HepG2 (cell line): Measurements from ENCODE around the gene SLCO4A1. TPM values are rescaled to one million over a fixed set of nuclear protein-coding genes. Genes with fewer than 3 reads are reported as not detected.

Experiments
- BRD4 ChIP-seq: sonication (generic); formaldehyde crosslinking; IDR thresholded peaks from 2 replicates; pipeline ENCODE4 v1.4.0; 2020; ENCODE audit warnings: missing genetic modification reagents
- FOXK1 ChIP-seq: sonication (generic); formaldehyde crosslinking; IDR thresholded peaks from 2 replicates; pipeline ENCODE4 v1.4.0; 2020; ENCODE audit warnings: low read depth, missing genetic modification reagents, borderline replicate concordance
- HNRNPL ChIP-seq: fragments of 200-400 bp; formaldehyde crosslinking; IDR thresholded peaks from 2 replicates; pipeline ENCODE4 v1.6.1; 2017; ENCODE audit warnings: mild to moderate bottlenecking, low read depth, low read length
- JUND ChIP-seq: sonication (generic); formaldehyde crosslinking; IDR thresholded peaks from 2 replicates; pipeline ENCODE4 v1.8.0; 2022; ENCODE audit warnings: mild to moderate bottlenecking, missing genetic modification reagents
- NFKBIZ ChIP-seq: IDR thresholded peaks from 2 replicates; pipeline ENCODE4 v1.6.1; 2018; ENCODE audit warnings: missing genetic modification reagents, missing compliant biosample characterization
- SMAD1 ChIP-seq: sonication (generic); formaldehyde crosslinking; IDR thresholded peaks from 2 replicates; pipeline ENCODE4 v1.4.0; 2020; ENCODE audit warnings: missing genetic modification reagents, low read depth, mild to moderate bottlenecking, borderline replicate concordance
- SRY ChIP-seq: sonication (generic); formaldehyde crosslinking; IDR thresholded peaks from 2 replicates; pipeline ENCODE4 v1.8.0; 2022; ENCODE audit warnings: mild to moderate bottlenecking, missing genetic modification reagents
- TCF12 ChIP-seq, 2 experiments: fragments of 450-650 bp in 1 of 2; sonication (generic) in 1 of 2; formaldehyde crosslinking in 1 of 2; IDR thresholded peaks; 2 replicates each; pipeline versions ENCODE4 v1.6.1 to v1.8.0; 2017 to 2022; ENCODE audit warnings: antibody characterized with exemption in 1 of 2, mild to moderate bottlenecking in 1 of 2, missing genetic modification reagents in 1 of 2, moderate library complexity in 1 of 2
- ZFP41 ChIP-seq: sonication (generic); formaldehyde crosslinking; IDR thresholded peaks from 2 replicates; pipeline ENCODE4 v1.4.0; 2020; ENCODE audit warnings: mild to moderate bottlenecking, missing genetic modification reagents, borderline replicate concordance
- ZMYM4 ChIP-seq: sonication (generic); formaldehyde crosslinking; IDR thresholded peaks from 2 replicates; pipeline ENCODE4 v1.8.1; 2023; ENCODE audit warnings: mild to moderate bottlenecking, missing genetic modification reagents
- ZNF124 ChIP-seq: sonication (generic); formaldehyde crosslinking; IDR thresholded peaks from 2 replicates; pipeline ENCODE4 v1.4.0; 2020; ENCODE audit warnings: missing genetic modification reagents
- ZNF253 ChIP-seq: sonication (generic); formaldehyde crosslinking; IDR thresholded peaks from 2 replicates; pipeline ENCODE4 v1.8.0; 2022; ENCODE audit warnings: mild to moderate bottlenecking, missing genetic modification reagents, borderline replicate concordance
- ZNF747 ChIP-seq: sonication (generic); formaldehyde crosslinking; IDR thresholded peaks from 2 replicates; pipeline ENCODE4 v1.8.1; 2023; ENCODE audit warnings: missing genetic modification reagents, mild to moderate bottlenecking, borderline replicate concordance
- ZNF781 ChIP-seq: sonication (generic); formaldehyde crosslinking; IDR thresholded peaks from 2 replicates; pipeline ENCODE4 v1.5.1; 2020; ENCODE audit warnings: borderline replicate concordance, mild to moderate bottlenecking, missing genetic modification reagents; ENCODE audit errors: not compliant biosample characterization
- ZNF816 ChIP-seq: sonication (generic); formaldehyde crosslinking; IDR thresholded peaks from 2 replicates; pipeline ENCODE4 v1.8.0; 2022; ENCODE audit warnings: missing genetic modification reagents, mild to moderate bottlenecking, borderline replicate concordance
- ZSCAN30 ChIP-seq: sonication (generic); formaldehyde crosslinking; IDR thresholded peaks from 2 replicates; pipeline ENCODE4 v1.5.0; 2020; ENCODE audit warnings: mild to moderate bottlenecking, missing genetic modification reagents
- polyA plus RNA-seq, 8 experiments: library from polyadenylated mRNA; depleted of rRNA in 3 of 8; stranded (reverse) in 7 of 8; unstranded in 1 of 8; fragments of >200 nt; fragmentation: Illumina TruSeq in 4 of 8; extraction: Trizol in 4 of 8; gene quantifications; 2 replicates each; pipeline versions ENCODE4 v1.2.1 to v1.2.3, GENCODE V29; 2011 to 2016; ENCODE audit warnings: low read depth in 4 of 8, missing spikeins in 1 of 8, mixed read lengths in 1 of 8; ENCODE audit not compliant: insufficient read depth in 1 of 8
- total RNA-seq, 5 experiments: library from RNA; depleted of rRNA; stranded (reverse); fragments of >200 nt; fragmentation: Illumina TruSeq; extraction: Trizol; gene quantifications; 2 replicates each; pipeline ENCODE4 v1.2.3, GENCODE V29; 2016; ENCODE audit warnings: low read depth in 1 of 5
- TF ChIP-seq, protein P1 (sequence below): sonication (generic); formaldehyde crosslinking; IDR thresholded peaks from 2 replicates; pipeline ENCODE4 v1.4.0; 2020; ENCODE audit warnings: missing genetic modification reagents, borderline replicate concordance
- TF ChIP-seq, protein P2 (sequence below): sonication (generic); formaldehyde crosslinking; IDR thresholded peaks from 2 replicates; pipeline ENCODE4 v1.4.0; 2020; ENCODE audit warnings: missing genetic modification reagents
- TF ChIP-seq, protein P3 (sequence below): sonication (generic); formaldehyde crosslinking; IDR thresholded peaks from 2 replicates; pipeline ENCODE4 v1.4.0; 2020; ENCODE audit warnings: mild to moderate bottlenecking, low read depth, missing genetic modification reagents
- TF ChIP-seq, protein P4 (sequence below): sonication (generic); formaldehyde crosslinking; conservative IDR thresholded peaks from 2 replicates; pipeline ENCODE4 v1.4.0; 2020; ENCODE audit warnings: missing genetic modification reagents
- TF ChIP-seq, protein P5 (sequence below): sonication (generic); formaldehyde crosslinking; IDR thresholded peaks from 2 replicates; pipeline ENCODE4 v1.5.0; 2020; ENCODE audit warnings: missing genetic modification reagents, mild to moderate bottlenecking, borderline replicate concordance
- TF ChIP-seq, protein P6 (sequence below): IDR thresholded peaks from 2 replicates; pipeline ENCODE4 v1.6.1; 2016; ENCODE audit warnings: missing compliant biosample characterization, missing genetic modification reagents, borderline replicate concordance

The SLCO4A1 gene
- total and polyA plus RNA-seq, 2 of the 13 experiments (the other 11 are each of a cell fraction or from before 2014, with no cell fraction given): 55.5 to 112 TPM

DNA sequence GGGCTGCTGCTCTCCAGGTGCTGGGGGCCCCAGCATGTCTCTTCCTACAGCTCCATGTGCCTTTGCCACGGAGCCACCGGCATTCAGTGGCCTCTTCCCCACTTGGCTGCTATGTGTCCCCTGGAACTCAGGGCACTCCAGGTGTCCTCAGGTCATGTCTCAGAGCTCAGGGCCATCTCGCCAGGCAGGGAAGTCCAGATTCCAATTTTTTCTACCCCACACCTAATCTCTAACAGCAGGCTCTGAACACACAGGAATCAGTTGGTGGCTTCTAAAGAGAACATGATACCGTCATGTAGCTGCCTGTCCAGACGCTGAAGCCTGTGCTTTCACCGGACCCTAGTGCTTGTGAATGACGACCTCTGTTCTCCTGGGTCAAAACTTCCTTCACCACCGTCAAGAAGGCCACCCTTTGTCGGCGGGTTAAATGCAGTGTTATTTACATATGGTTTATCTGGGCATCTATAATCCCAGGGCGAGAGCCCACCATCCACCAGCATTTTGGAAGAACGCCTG lies 4.2 kb upstream of the SLCO4A1 start (continued):
- no peak for TF ChIP-seq ZMYM4 (CRISPR knock-in tag)
- TF ChIP-seq JUND (CRISPR knock-in tag): no peak
- TF ChIP-seq, protein P1, sequence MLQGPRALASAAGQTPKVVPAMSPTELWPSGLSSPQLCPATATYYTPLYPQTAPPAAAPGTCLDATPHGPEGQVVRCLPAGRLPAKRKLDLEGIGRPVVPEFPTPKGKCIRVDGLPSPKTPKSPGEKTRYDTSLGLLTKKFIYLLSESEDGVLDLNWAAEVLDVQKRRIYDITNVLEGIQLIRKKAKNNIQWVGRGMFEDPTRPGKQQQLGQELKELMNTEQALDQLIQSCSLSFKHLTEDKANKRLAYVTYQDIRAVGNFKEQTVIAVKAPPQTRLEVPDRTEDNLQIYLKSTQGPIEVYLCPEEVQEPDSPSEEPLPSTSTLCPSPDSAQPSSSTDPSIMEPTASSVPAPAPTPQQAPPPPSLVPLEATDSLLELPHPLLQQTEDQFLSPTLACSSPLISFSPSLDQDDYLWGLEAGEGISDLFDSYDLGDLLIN (CRISPR knock-in tag): no peak
- TF ChIP-seq, protein P2, sequence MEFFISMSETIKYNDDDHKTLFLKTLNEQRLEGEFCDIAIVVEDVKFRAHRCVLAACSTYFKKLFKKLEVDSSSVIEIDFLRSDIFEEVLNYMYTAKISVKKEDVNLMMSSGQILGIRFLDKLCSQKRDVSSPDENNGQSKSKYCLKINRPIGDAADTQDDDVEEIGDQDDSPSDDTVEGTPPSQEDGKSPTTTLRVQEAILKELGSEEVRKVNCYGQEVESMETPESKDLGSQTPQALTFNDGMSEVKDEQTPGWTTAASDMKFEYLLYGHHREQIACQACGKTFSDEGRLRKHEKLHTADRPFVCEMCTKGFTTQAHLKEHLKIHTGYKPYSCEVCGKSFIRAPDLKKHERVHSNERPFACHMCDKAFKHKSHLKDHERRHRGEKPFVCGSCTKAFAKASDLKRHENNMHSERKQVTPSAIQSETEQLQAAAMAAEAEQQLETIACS: no peak
- TF ChIP-seq ZNF781 (CRISPR knock-in tag): no peak
- TF ChIP-seq TCF12 (IDR thresholded peaks at IDR 0.05): no peak
- 0 out of 2 replicates have a peak, but pooled peaks have one; percentile 15 for TF ChIP-seq TCF12 (CRISPR knock-in tag; IDR thresholded peaks at IDR 0.05)
- TF ChIP-seq NFKBIZ: no peak
- TF ChIP-seq ZNF124 (CRISPR knock-in tag): no peak
- no peak for TF ChIP-seq HNRNPL
- no peak for TF ChIP-seq ZNF253 (CRISPR knock-in tag)
- TF ChIP-seq BRD4: no peak
- TF ChIP-seq, protein P3, sequence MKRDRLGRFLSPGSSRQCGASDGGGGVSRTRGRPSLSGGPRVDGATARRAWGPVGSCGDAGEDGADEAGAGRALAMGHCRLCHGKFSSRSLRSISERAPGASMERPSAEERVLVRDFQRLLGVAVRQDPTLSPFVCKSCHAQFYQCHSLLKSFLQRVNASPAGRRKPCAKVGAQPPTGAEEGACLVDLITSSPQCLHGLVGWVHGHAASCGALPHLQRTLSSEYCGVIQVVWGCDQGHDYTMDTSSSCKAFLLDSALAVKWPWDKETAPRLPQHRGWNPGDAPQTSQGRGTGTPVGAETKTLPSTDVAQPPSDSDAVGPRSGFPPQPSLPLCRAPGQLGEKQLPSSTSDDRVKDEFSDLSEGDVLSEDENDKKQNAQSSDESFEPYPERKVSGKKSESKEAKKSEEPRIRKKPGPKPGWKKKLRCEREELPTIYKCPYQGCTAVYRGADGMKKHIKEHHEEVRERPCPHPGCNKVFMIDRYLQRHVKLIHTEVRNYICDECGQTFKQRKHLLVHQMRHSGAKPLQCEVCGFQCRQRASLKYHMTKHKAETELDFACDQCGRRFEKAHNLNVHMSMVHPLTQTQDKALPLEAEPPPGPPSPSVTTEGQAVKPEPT (CRISPR knock-in tag): peak; percentile 60; the same call in 1 of the 2 replicates
- TF ChIP-seq, protein P4, sequence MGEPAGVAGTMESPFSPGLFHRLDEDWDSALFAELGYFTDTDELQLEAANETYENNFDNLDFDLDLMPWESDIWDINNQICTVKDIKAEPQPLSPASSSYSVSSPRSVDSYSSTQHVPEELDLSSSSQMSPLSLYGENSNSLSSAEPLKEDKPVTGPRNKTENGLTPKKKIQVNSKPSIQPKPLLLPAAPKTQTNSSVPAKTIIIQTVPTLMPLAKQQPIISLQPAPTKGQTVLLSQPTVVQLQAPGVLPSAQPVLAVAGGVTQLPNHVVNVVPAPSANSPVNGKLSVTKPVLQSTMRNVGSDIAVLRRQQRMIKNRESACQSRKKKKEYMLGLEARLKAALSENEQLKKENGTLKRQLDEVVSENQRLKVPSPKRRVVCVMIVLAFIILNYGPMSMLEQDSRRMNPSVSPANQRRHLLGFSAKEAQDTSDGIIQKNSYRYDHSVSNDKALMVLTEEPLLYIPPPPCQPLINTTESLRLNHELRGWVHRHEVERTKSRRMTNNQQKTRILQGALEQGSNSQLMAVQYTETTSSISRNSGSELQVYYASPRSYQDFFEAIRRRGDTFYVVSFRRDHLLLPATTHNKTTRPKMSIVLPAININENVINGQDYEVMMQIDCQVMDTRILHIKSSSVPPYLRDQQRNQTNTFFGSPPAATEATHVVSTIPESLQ (CRISPR knock-in tag): no peak
- TF ChIP-seq SRY: no peak
- TF ChIP-seq, protein P5, sequence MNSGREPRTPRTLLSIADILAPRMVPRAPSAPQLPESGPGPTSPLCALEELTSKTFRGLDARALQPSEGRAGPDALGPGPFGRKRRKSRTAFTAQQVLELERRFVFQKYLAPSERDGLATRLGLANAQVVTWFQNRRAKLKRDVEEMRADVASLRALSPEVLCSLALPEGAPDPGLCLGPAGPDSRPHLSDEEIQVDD (CRISPR knock-in tag): no peak
- TF ChIP-seq, protein P6, sequence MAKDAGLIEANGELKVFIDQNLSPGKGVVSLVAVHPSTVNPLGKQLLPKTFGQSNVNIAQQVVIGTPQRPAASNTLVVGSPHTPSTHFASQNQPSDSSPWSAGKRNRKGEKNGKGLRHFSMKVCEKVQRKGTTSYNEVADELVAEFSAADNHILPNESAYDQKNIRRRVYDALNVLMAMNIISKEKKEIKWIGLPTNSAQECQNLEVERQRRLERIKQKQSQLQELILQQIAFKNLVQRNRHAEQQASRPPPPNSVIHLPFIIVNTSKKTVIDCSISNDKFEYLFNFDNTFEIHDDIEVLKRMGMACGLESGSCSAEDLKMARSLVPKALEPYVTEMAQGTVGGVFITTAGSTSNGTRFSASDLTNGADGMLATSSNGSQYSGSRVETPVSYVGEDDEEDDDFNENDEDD (CRISPR knock-in tag): no peak
- no peak for TF ChIP-seq FOXK1 (CRISPR knock-in tag)
- TF ChIP-seq ZNF747 (CRISPR knock-in tag): no peak
- no peak for TF ChIP-seq ZSCAN30
- no peak for TF ChIP-seq ZNF816 (CRISPR knock-in tag)
- TF ChIP-seq ZFP41: no peak
- no peak for TF ChIP-seq SMAD1 (CRISPR knock-in tag)
